ENCODE measurements around the gene TPO.
"Not testable (repeated sequence)": the region's sequence is repeated elsewhere in the genome, so short reads cannot be mapped to it uniquely, and the experiment has no call there.

TPO gene

DNA sequence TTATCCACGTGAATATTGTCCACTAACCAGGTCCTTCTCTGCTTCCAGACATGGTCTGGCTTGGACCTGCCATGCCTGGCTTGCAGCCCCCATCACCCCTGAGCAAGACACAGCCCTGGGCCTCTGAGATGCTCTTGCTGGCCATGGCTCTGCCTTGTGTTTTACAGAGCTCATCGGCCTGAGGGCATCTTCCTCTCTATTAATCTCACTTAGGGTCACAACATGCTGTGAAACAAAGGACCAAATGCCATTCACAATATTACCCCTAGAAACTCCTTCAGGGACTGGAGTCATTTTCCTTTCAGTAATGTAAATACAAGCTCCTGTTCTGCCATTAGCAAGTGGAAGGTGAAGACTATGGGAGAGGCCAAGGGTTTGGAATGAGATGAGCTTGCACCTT lies 6.8 kb upstream of the TPO start:
- DNase-seq: no peak

GRCh38 chr2:1407950-1408675 lies 5.2 kb upstream of the TPO start:
- no peak for DNase-seq

- DNase-seq: no peak
Measured at GRCh38 chr2:1414121-1414520, 858 bp downstream of the TPO start.

DNA sequence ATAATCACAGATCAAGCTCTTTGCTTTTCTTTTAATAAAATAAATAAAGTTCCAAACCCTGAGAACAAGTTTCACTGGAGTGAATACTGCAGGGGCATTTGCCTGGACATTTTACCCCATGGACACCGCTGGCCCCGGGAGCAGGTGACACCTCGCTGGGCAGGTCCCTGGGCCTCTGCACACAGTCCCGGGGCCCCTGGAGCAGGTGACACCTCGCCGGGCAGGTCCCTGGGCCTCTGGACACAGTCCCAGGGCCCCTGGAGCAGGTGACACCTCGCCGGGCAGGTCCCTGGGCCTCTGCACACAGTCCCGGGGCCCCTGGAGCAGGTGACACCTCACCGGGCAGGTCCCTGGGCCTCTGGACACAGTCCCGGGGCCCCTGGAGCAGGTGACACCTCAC lies 1.6 kb downstream of the TPO start:
- DNase-seq: not testable (repeated sequence)

DNA sequence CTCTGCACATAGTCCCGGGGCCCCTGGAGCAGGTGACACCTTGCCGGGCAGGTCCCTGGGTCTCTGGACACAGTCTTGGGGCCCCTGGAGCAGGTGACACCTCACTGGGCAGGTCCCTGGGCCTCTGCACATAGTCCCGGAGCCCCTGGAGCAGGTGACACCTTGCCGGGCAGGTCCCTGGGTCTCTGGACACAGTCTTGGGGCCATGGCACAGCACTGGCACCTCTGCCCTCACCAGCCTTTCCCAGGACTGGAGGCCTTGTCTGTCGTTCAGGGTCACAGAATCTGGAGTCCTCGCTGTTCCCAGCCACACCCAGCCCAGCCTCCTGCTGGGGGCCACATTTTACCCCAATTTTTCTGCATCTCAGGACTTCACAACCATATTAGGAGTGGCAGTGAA lies 2.2 kb downstream of the TPO start:
- no peak for DNase-seq

- no peak for DNase-seq
Measured at GRCh38 chr2:1418566-1418965, 5.3 kb downstream of the TPO start.

GRCh38 chr2:1420746-1421480 lies 7.7 kb downstream of the TPO start:
- DNase-seq: no peak

GRCh38 chr2:1421731-1422130 lies 8.5 kb downstream of the TPO start:
- DNase-seq: no peak

- DNase-seq: no peak
Measured at GRCh38 chr2:1422131-1422530, 8.9 kb downstream of the TPO start.

- no peak for DNase-seq
Measured at GRCh38 chr2:1422716-1423285, 9.5 kb downstream of the TPO start.

DNA sequence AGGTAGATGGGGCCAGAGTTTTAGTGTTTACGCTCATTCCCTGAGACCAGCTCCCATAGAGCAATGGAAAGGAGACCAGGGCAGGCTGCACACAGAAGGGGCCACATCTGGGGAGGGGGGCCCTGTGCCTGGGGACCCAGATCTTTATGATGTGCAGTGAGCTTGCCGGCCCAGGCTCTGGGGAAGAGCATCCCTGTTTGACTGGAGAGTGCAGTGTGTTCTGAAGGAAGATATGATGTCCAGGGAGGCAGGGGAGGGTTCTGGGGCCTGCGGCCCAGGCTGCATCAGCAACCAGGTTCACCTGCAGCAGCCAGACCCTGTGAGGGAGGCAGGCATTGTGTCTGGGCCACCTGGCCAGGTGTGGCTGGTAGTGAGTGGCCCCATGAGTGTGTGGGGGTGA lies 13.8 kb downstream of the TPO start:
- DNase-seq: no peak

GRCh38 chr2:1429895-1430294 lies 16.6 kb downstream of the TPO start:
- no peak for DNase-seq

DNA sequence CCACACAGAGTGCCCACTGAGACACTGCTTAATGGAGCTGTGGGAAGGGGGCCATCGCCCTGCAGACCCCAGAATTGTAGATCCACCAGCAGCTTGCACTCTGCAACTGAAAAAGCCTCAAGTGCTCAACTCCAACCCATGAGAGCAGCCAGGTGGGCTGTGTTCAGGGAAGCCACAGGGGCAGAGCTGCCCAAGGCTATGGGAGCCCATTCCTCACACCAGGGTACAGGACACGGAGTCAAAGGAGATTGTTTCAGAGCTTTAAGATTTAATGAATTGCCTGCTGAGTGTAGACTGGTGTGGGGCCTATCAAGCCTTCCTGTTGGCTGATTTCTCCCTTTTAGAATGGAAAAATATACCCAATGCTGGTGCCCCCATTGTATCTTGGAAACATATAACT lies 17.2 kb downstream of the TPO start:
- no peak for DNase-seq

DNA sequence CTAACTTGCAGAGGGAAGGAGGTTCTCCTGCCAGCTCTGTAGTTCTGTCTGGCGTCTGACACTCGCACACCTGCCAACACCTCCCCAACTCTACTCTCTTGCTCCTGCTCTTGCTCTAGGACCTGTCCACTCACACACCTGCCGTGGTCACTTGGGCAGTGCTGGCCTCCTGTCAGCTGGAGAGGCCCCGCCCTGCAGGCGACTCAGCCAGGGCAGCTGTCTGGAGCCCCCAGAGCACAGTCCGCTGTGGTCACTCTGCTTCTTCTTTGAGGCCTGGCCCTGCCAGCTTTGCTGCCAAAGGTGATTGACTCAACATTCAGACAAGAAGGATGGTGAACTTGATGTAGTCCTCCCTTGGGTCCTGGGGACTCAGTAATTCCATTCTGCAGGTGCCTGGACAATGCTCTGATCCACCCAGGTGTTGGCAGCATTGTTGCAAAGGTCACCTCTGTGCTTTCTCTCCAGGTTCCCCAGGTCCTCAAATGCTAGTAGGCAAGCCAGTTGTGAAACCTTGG lies 18.7 kb downstream of the TPO start:
- DNase-seq: no peak

DNA sequence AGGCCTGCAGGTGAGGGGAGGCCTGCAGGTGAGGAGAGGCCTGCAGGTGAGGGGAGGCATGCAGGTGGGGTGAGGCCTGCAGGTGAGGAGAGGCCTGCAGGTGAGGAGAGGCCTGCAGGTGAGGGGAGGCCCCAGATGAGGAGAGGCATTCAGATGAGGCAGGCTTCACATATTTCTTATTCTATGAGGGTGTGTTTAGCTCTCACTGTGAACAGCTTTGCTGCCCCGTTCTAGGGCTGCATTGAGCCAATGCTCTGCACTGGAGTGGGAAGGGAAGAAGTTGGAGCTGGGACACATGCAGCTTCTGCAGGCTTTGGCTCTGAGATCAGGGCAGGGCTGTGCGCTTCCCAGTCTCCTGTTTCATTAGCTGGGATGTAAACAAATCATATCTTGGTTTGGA lies 19.5 kb downstream of the TPO start:
- no peak for DNase-seq

DNA sequence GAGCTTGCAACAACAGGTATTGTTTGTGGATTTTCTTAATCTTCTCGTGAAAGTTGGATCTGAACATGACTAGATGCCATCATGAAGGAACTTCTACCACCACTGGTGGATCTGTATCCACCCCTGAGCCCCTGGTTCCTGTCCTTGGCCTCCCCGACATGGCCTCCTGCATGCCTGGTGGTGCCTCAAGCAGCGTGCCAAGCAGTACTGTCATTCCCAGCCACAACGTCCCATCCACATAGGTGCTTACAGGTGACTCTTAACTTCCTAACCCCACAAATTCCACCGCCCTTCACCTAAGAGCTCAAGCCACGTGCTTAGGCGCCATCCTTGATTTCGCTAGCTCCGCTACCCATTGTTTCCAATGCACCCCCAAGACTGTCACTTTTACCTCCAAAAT lies 23.1 kb downstream of the TPO start:
- no peak for DNase-seq

GRCh38 chr2:1437101-1437500 lies 23.8 kb downstream of the TPO start:
- no peak for DNase-seq

DNA sequence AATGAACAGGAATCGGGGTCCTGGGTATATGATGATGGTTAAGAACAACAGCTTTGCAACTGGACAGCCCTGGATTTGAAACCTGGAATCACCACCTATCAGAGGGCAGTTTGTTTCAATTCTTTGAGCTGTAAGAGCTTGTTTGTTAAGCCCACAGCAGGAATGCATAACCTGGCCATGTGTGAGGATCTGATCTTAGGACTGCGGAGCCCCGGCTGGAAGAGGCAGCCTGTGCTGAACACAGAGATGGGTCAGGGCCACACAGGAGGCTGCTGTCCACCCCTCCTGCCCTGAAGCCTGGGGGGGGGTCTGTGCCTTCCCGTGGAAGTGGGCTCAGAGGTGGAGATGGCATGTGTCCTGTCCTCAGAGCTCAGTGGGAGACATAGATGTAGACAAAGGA lies 24.3 kb downstream of the TPO start:
- DNase-seq: no peak

GRCh38 chr2:1438972-1439371 lies 25.7 kb downstream of the TPO start:
- DNase-seq: no peak

- no peak for DNase-seq
Measured at GRCh38 chr2:1440581-1440980, 27.3 kb downstream of the TPO start.

GRCh38 chr2:1446301-1446700 lies 33.0 kb downstream of the TPO start:
- DNase-seq: no peak

DNA sequence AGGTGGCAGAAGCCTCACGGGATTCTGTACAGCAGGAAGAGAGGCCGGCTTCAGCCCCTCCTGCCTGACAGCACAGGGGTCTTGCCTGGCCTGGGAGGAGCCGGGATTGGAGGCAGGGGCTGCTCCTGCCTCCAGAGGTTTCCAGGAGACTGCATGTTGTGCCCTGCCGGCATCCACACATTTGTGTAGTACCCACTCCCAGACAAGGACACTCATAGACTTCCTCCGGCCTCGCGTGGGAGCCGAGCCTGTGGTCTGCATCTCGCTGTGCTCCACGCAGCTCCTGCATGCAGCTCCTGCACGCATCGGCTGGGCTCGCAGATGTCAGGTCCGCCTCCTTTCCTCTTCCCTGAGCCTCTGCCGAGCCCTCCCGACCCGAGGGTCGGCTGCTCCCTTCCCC lies 34.7 kb downstream of the TPO start:
- no peak for DNase-seq

- no peak for DNase-seq
Measured at GRCh38 chr2:1450915-1451314, 37.7 kb downstream of the TPO start.

DNA sequence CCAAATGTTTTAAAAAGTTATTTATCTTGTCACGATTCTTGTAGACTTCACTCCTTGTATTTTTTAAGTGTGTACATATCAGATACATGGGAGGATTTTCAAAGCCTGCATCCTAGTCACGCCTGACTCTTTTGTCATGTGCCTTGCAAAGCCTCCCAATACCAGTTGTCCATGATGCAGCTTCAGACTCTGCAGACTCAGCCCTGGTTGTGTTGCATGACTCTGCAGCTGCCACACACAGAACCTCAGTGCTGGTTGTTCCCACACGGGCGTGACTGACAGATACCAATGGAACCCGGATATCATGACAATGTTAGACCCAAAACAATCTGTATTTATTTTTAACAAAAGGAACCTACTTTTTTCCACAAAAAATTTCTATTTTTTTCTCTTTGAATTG lies 38.2 kb downstream of the TPO start:
- DNase-seq: no peak
